H1 (cell line): Measurements from ENCODE around the gene LIMK1. TPM values are rescaled to one million over a fixed set of nuclear protein-coding genes. Genes with fewer than 3 reads are reported as not detected.
A peak's percentile ranks its signal among the peaks of the same experiment; 100 is the strongest.

Experiments
- CTCF ChIA-PET: fragments of 300-600 bp; sonication (Branson Sonifier 250); formaldehyde crosslinking; loops from one replicate; lab custom pipeline; 2021; ENCODE audit not compliant: partially characterized antibody; lab: Charles Lee
- POLR2A ChIA-PET: fragments of 300-600 bp; sonication (Branson Sonifier 250); formaldehyde crosslinking; loops from one replicate; lab custom pipeline; 2021; ENCODE audit warnings: inconsistent platforms; ENCODE audit not compliant: partially characterized antibody; lab: Charles Lee
- DNase-seq, 2 experiments: peaks; one replicate each; pipeline versions ENCODE4 v3.0.0 to v3.0.0-alpha.2; 2010 to 2022; ENCODE audit warnings: low spot score in 2 of 2, low read depth in 1 of 2, mixed read lengths in 1 of 2
- FAIRE-seq: peaks from 2 replicates; lab custom pipeline; 2011; peaks lifted over from hg19 to GRCh38; lab: Jason Lieb, UNC
- H2AFZ ChIP-seq: 2 replicates; pipeline ENCODE4 v1.8.1; 2012; ENCODE audit warnings: low read length, inconsistent platforms
- H2AK5ac ChIP-seq: 2 replicates; pipeline ENCODE4 v1.6.1; 2013; ENCODE audit warnings: low read depth, low read length
- H2BK120ac ChIP-seq: replicated peaks from 2 replicates; pipeline ENCODE3; 2013; ENCODE audit warnings: low read depth, low read length, inconsistent platforms
- H2BK12ac ChIP-seq: 2 replicates; pipeline ENCODE4 v1.6.1; 2013; ENCODE audit warnings: low read depth, low read length
- H2BK15ac ChIP-seq: 2 replicates; pipeline ENCODE4 v1.6.1; 2013; ENCODE audit warnings: low read length
- H2BK20ac ChIP-seq: 2 replicates; pipeline ENCODE4 v1.6.1; 2013; ENCODE audit warnings: low read length
- H2BK5ac ChIP-seq: 2 replicates; pipeline ENCODE4 v1.6.1; 2013; ENCODE audit warnings: low read depth, low read length
- H3K14ac ChIP-seq: 2 replicates; pipeline ENCODE4 v1.6.1; 2013; ENCODE audit warnings: inconsistent platforms; ENCODE audit not compliant: insufficient read length
- H3K18ac ChIP-seq: 2 replicates; pipeline ENCODE4 v1.6.1; 2013; ENCODE audit warnings: low read length; ENCODE audit errors: extremely low read depth
- H3K23ac ChIP-seq: 2 replicates; pipeline ENCODE4 v1.6.1; 2013; ENCODE audit warnings: inconsistent platforms; ENCODE audit not compliant: insufficient read length
- H3K23me2 ChIP-seq: 2 replicates; pipeline ENCODE4 v1.6.1; 2013; ENCODE audit warnings: low read depth, low read length
- H3K27ac ChIP-seq: 2 replicates; pipeline ENCODE4 v1.6.1; 2011; ENCODE audit warnings: low read depth, low read length, inconsistent platforms
- H3K27me3 ChIP-seq, 4 experiments: replicated peaks in 1 of 4; 1 replicate in 1 of 4; 2 replicates in 3 of 4; pipeline versions ENCODE4 v1.6.1 to v1.8.1; 2011 to 2013; ENCODE audit warnings: low read length in 3 of 4, mild to moderate bottlenecking in 3 of 4, inconsistent platforms in 2 of 4, mixed read lengths in 2 of 4, moderate library complexity in 1 of 4; ENCODE audit not compliant: control insufficient read depth in 3 of 4, insufficient read depth in 3 of 4; ENCODE audit errors: extremely low read depth in 1 of 4
- H3K36me3 ChIP-seq, 4 experiments: 2 replicates each; pipeline versions ENCODE4 v1.6.1 to v1.8.1; 2011 to 2013; ENCODE audit warnings: mild to moderate bottlenecking in 4 of 4, low read length in 3 of 4, moderate library complexity in 2 of 4, control low read depth in 1 of 4, inconsistent platforms in 1 of 4; ENCODE audit not compliant: insufficient read depth in 4 of 4, control insufficient read depth in 2 of 4
- H3K4ac ChIP-seq: replicated peaks from 2 replicates; pipeline ENCODE3; 2013; ENCODE audit warnings: low read length, low read depth, mixed read lengths, inconsistent platforms; ENCODE audit not compliant: insufficient read length
- H3K4me1 ChIP-seq, 4 experiments: replicated peaks in 1 of 4; 1 replicate in 1 of 4; 2 replicates in 3 of 4; pipeline versions ENCODE4 v1.6.1 to v1.8.1; 2011 to 2013; ENCODE audit warnings: low read length in 3 of 4, inconsistent platforms in 2 of 4, mixed read lengths in 1 of 4; ENCODE audit not compliant: insufficient read depth in 4 of 4, control insufficient read depth in 3 of 4
- H3K4me2 ChIP-seq, 2 experiments: 2 replicates each; pipeline versions ENCODE4 v1.6.1 to v1.8.1; 2011 to 2013; ENCODE audit warnings: low read depth in 2 of 2, low read length in 2 of 2, control low read depth in 1 of 2, inconsistent platforms in 1 of 2, mild to moderate bottlenecking in 1 of 2; ENCODE audit not compliant: insufficient read depth in 1 of 2
- H3K4me3 ChIP-seq, 4 experiments: fragments of 200-600, 300-600 bp in 1 of 4; sonication (generic), shearing (Covaris generic), sonication (Bioruptor Twin) in 1 of 4; 2 replicates each; pipeline versions ENCODE4 v1.5.1 to v1.8.1; 2011 to 2016; ENCODE audit warnings: low read length in 4 of 4, low read depth in 3 of 4, control low read depth in 2 of 4, inconsistent platforms in 2 of 4, mild to moderate bottlenecking in 2 of 4, mixed read lengths in 1 of 4, moderate library complexity in 1 of 4; ENCODE audit not compliant: insufficient read depth in 2 of 4; ENCODE audit errors: extremely low read depth in 1 of 4
- H3K56ac ChIP-seq: replicated peaks from 2 replicates; pipeline ENCODE3; 2013; ENCODE audit warnings: low read depth, mild to moderate bottlenecking, mixed read lengths, low read length, inconsistent platforms; ENCODE audit not compliant: insufficient read length
- H3K79me1 ChIP-seq: 2 replicates; pipeline ENCODE4 v1.6.1; 2013; ENCODE audit warnings: low read depth, low read length, control low read depth
- H3K79me2 ChIP-seq, 2 experiments: 2 replicates each; pipeline versions ENCODE4 v1.6.1 to v1.8.1; 2012 to 2013; ENCODE audit warnings: low read length in 2 of 2, mild to moderate bottlenecking in 2 of 2, inconsistent platforms in 1 of 2; ENCODE audit not compliant: insufficient read depth in 2 of 2, control insufficient read depth in 1 of 2
- H3K9ac ChIP-seq, 4 experiments: replicated peaks in 1 of 4; 1 replicate in 1 of 4; 2 replicates in 3 of 4; pipeline versions ENCODE4 v1.6.1 to v1.8.1; 2011 to 2013; ENCODE audit warnings: low read depth in 3 of 4, low read length in 3 of 4, control low read depth in 2 of 4, mild to moderate bottlenecking in 2 of 4, moderate library complexity in 2 of 4, inconsistent platforms in 1 of 4; ENCODE audit errors: extremely low read depth in 1 of 4
- H3K9me3 ChIP-seq, 2 experiments: 2 replicates each; pipeline versions ENCODE4 v1.6.1 to v1.8.1; 2012 to 2013; ENCODE audit warnings: mild to moderate bottlenecking in 2 of 2, moderate library complexity in 2 of 2, control low read depth in 1 of 2, inconsistent platforms in 1 of 2, low read depth in 1 of 2, low read length in 1 of 2, mixed read lengths in 1 of 2; ENCODE audit not compliant: insufficient read depth in 2 of 2
- H4K20me1 ChIP-seq, 2 experiments: replicated peaks in 1 of 2; 2 replicates each; pipeline versions ENCODE3 to v1.8.1; 2011 to 2013; ENCODE audit warnings: inconsistent platforms in 2 of 2, low read length in 2 of 2, mild to moderate bottlenecking in 1 of 2; ENCODE audit not compliant: insufficient read depth in 2 of 2, control insufficient read depth in 1 of 2
- H4K5ac ChIP-seq: 2 replicates; pipeline ENCODE4 v1.6.1; 2013; ENCODE audit warnings: low read length, low read depth, mixed read lengths, inconsistent platforms; ENCODE audit not compliant: insufficient read length
- H4K8ac ChIP-seq: 2 replicates; pipeline ENCODE4 v1.8.0; 2013; ENCODE audit warnings: mild to moderate bottlenecking, moderate library complexity, low read length, inconsistent platforms; ENCODE audit not compliant: insufficient read depth; ENCODE audit errors: extremely low read depth
- H4K91ac ChIP-seq: replicated peaks from 2 replicates; pipeline ENCODE3; 2013; ENCODE audit warnings: low read length, mixed read lengths, inconsistent platforms; ENCODE audit not compliant: insufficient read length
- KDM1A ChIP-seq: fragments of 200-600, 300-600 bp; sonication (generic); IDR thresholded peaks from 2 replicates; pipeline ENCODE4 v1.7.1; 2016; ENCODE audit warnings: mild to moderate bottlenecking, low read length, borderline replicate concordance
- TBP ChIP-seq: IDR thresholded peaks from 2 replicates; pipeline ENCODE4 v1.6.1; 2011; ENCODE audit warnings: low read depth, low read length, improper control_type of control experiment
- WGBS, 2 experiments: shearing (Covaris generic) in 1 of 2; methylation state at CpG; one replicate each; pipeline versions ENCODE4 v1.1.6 to v1.1.7; 2013 to 2015; ENCODE audit warnings: low lambda C conversion rate in 2 of 2, mixed read lengths in 2 of 2, inconsistent platforms in 1 of 2, low coverage in 1 of 2, missing lambda C conversion rate in 1 of 2; ENCODE audit not compliant: insufficient replicate concordance in 2 of 2, insufficient coverage in 1 of 2, insufficient read length in 1 of 2; ENCODE audit errors: extremely low coverage in 1 of 2, missing lambda C conversion rate in 1 of 2; 5-methylcytosine and 5-hydroxymethylcytosine counted together
- polyA plus RNA-seq, 7 experiments: library from polyadenylated mRNA; depleted of rRNA in 3 of 7; stranded (reverse) in 5 of 7; unstranded in 2 of 7; fragments of >200 nt in 5 of 7; fragments of 200-250 nt in 2 of 7; gene quantifications; 1 replicate in 5 of 7; 2 replicates in 1 of 7; 4 replicates in 1 of 7; pipeline versions ENCODE4 v1.2.1 to v1.2.3, GENCODE V29; 2011 to 2013; ENCODE audit warnings: missing spikeins in 2 of 7, mixed read lengths in 2 of 7
- total RNA-seq: library from RNA; stranded (reverse); fragmentation: NEBNext Ultra II Directional; extraction: Animal tissue kit (Norgen Biotek cat#: 25700); gene quantifications from 2 replicates; pipeline ENCODE4 v1.2.1, GENCODE V29; 2021

LIMK1 gene
- total and polyA plus RNA-seq, 2 of the 8 experiments (the other 6 are each of a cell fraction or from before 2014, with no cell fraction given) = 93.5 to 108 TPM

- Histone ChIP-seq H3K56ac (no peak overlapping the region), H3K79me1 (no peaks in the 10 kb centered on the region), H4K91ac (no peak overlapping the region), H4K8ac (no peak overlapping the region), H3K4ac (no peak overlapping the region), H3K4me1 (peaks cover 0 to 6% (median 2%) of the 10 kb centered on the region in 4 experiments; a peak in 3 of 7 replicates), H3K27ac (no peak overlapping the region), H4K5ac (no peak overlapping the region), H2BK12ac (no peak overlapping the region), H2AFZ (no peak overlapping the region), H3K36me3 (no peaks in the 10 kb centered on the region), H2BK5ac (no peak overlapping the region), H2BK15ac (no peak overlapping the region), H3K4me2 (no peak overlapping the region), H3K9ac (no peak overlapping the region), H3K23me2 (no peaks in the 10 kb centered on the region), H3K9me3 (no peaks in the 10 kb centered on the region), H3K27me3 (peaks cover 0 to 3% (median 0%) of the 10 kb centered on the region in 4 experiments; a peak in 1 of 7 replicates), H2AK5ac (0 out of 2 replicates have a peak overlapping the region, but pooled peaks have one; percentile 8), H3K4me3 (no peak overlapping the region), H2BK20ac (no peak overlapping the region), H2BK120ac (no peak overlapping the region), H3K14ac (no peak overlapping the region), H3K79me2 (no peaks in the 10 kb centered on the region), H4K20me1 (no peaks in the 10 kb centered on the region), H3K18ac (peak overlapping the region; percentile 9; the same call in 1 of the 2 replicates), H3K23ac (no peak overlapping the region)
- no peak for TF ChIP-seq TBP
- peak; percentile 87 for TF ChIP-seq KDM1A
- ChIA-PET CTCF (interaction anchor here (0.6 to 2.4 kb wide), 2 partner anchors 35 to 196 kb away, joined by 3 to 8 read pairs; no protein-coding TSS in a partner anchor), POLR2A (interaction anchor here (0.5 to 1.5 kb wide), 2 partner anchors 56 to 65 kb away, joined by 3 to 4 read pairs; no protein-coding TSS in a partner anchor)
- 90% methylated on average over 20 of the region's 20 CpGs; no CpG with 5 or more reads in 1 of the 2 experiments for WGBS, 2 experiments
- DNase-seq (no peak), FAIRE-seq (no peak)
These were observed 21.6 kb upstream of the LIMK1 start for GRCh38 chr7:74061840-74062539.
